Measurements from ENCODE around the gene IMMT.

DNA sequence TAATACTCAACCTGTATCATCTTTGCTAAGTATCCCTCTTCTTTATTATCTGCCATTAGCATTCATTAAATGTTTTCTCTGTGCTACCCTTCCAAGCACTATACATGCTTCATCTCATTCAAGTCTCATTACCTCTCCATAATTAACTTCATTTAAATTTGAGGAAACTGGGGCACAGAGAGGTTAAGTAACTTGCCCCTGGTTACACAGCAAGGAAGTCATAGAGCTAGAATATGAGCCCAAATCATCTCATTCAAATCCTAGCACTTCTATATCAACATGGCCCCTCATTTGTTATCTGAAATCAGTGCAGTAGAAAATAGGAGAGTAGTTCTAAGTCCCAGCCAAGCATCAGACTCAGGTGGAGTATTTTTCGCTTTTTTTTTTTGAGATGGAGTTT, 8.4 kb upstream of the IMMT start:
- TF ChIP-seq, protein P1, sequence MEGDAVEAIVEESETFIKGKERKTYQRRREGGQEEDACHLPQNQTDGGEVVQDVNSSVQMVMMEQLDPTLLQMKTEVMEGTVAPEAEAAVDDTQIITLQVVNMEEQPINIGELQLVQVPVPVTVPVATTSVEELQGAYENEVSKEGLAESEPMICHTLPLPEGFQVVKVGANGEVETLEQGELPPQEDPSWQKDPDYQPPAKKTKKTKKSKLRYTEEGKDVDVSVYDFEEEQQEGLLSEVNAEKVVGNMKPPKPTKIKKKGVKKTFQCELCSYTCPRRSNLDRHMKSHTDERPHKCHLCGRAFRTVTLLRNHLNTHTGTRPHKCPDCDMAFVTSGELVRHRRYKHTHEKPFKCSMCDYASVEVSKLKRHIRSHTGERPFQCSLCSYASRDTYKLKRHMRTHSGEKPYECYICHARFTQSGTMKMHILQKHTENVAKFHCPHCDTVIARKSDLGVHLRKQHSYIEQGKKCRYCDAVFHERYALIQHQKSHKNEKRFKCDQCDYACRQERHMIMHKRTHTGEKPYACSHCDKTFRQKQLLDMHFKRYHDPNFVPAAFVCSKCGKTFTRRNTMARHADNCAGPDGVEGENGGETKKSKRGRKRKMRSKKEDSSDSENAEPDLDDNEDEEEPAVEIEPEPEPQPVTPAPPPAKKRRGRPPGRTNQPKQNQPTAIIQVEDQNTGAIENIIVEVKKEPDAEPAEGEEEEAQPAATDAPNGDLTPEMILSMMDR (IDR thresholded peaks at IDR 0.05; ENCODE audit: poor library complexity, severe bottlenecking) = no peak
- TF ChIP-seq EZH2 (IDR thresholded peaks at IDR 0.05; ENCODE audit: borderline replicate concordance, insufficient read depth, low read length, poor library complexity, severe bottlenecking) (no peak), TAF1 (IDR thresholded peaks at IDR 0.05; ENCODE audit: low read depth) (no peak), POLR2AphosphoS5 (IDR thresholded peaks at IDR 0.05) (no peak), RAD21 (conservative IDR thresholded peaks at IDR 0.05) (no peak), EP300 (conservative IDR thresholded peaks at IDR 0.05; ENCODE audit: poor library complexity, severe bottlenecking) (no peak), MXI1 (conservative IDR thresholded peaks at IDR 0.05; ENCODE audit: poor library complexity, severe bottlenecking) (no peak), SMC3 (conservative IDR thresholded peaks at IDR 0.05; ENCODE audit: poor library complexity) (no peak)
- TF ChIP-seq, protein P2, sequence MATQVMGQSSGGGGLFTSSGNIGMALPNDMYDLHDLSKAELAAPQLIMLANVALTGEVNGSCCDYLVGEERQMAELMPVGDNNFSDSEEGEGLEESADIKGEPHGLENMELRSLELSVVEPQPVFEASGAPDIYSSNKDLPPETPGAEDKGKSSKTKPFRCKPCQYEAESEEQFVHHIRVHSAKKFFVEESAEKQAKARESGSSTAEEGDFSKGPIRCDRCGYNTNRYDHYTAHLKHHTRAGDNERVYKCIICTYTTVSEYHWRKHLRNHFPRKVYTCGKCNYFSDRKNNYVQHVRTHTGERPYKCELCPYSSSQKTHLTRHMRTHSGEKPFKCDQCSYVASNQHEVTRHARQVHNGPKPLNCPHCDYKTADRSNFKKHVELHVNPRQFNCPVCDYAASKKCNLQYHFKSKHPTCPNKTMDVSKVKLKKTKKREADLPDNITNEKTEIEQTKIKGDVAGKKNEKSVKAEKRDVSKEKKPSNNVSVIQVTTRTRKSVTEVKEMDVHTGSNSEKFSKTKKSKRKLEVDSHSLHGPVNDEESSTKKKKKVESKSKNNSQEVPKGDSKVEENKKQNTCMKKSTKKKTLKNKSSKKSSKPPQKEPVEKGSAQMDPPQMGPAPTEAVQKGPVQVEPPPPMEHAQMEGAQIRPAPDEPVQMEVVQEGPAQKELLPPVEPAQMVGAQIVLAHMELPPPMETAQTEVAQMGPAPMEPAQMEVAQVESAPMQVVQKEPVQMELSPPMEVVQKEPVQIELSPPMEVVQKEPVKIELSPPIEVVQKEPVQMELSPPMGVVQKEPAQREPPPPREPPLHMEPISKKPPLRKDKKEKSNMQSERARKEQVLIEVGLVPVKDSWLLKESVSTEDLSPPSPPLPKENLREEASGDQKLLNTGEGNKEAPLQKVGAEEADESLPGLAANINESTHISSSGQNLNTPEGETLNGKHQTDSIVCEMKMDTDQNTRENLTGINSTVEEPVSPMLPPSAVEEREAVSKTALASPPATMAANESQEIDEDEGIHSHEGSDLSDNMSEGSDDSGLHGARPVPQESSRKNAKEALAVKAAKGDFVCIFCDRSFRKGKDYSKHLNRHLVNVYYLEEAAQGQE (IDR thresholded peaks at IDR 0.05; ENCODE audit: borderline replicate concordance) = no peak

Data from neural cell (in vitro differentiated cells).